Adipocyte (in vitro differentiated cells): ENCODE data around the gene MAST4.

Source experiments
- DNase-seq: peaks from one replicate; pipeline ENCODE4 v3.0.0-alpha.2; 2015; ENCODE audit warnings: low read depth
- H3K27me3 ChIP-seq: replicated peaks from 2 replicates; pipeline ENCODE4 v1.7.0; 2013; ENCODE audit warnings: mild to moderate bottlenecking, low read length, moderate library complexity; ENCODE audit not compliant: control insufficient read depth, insufficient read depth
- H3K36me3 ChIP-seq: 2 replicates; pipeline ENCODE4 v1.7.0; 2013; ENCODE audit warnings: low read length, mild to moderate bottlenecking, moderate library complexity; ENCODE audit not compliant: control insufficient read depth, insufficient read depth, severe bottlenecking
- H3K4me1 ChIP-seq: 2 replicates; pipeline ENCODE4 v1.7.0; 2013; ENCODE audit warnings: mild to moderate bottlenecking, low read length, moderate library complexity; ENCODE audit not compliant: control insufficient read depth, insufficient read depth
- H3K4me3 ChIP-seq: 2 replicates; pipeline ENCODE4 v1.7.0; 2013; ENCODE audit warnings: mild to moderate bottlenecking, low read length, moderate library complexity
- H3K9ac ChIP-seq: 2 replicates; pipeline ENCODE4 v1.7.0; 2013; ENCODE audit warnings: mild to moderate bottlenecking, low read length, moderate library complexity
- H3K9me3 ChIP-seq: 2 replicates; pipeline ENCODE4 v1.7.0; 2013; ENCODE audit warnings: mild to moderate bottlenecking, low read length, moderate library complexity; ENCODE audit not compliant: control insufficient read depth

MAST4 gene

DNA sequence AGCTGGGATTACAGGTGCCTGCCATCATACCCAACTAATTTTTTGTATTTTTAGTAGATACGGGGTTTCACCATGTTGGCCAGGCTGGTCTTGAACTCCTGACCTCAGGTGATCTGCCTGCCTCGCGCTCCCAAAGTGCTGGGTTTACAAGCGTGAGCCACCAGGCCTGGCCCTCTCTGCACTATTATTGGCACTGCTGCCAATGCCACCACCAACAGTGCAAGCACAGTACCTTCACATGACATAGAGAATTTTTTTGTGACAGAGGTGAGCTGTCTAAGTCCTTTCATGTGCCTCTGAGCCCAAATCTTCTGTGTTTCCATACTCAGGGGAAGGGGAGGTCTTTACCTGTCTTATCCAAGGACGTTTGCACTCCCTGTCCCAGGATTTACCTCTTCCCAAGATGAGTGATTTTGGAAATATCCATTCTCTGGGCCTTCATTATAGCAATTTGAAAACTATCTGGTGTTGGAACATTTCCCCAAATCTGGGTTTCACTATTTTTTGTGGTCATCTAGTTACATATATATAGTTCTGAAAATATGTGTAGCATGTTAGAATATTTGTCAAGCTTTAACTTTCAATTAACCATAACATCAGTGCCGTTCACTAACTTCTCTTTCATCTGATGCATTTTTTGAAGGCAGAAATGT, 605.8 kb downstream of the MAST4 start:
- Histone ChIP-seq H3K36me3 (no peaks in the 10 kb centered on the region), H3K4me3 (no peak overlapping the region), H3K9me3 (no peaks in the 10 kb centered on the region), H3K9ac (no peak overlapping the region), H3K27me3 (no peaks in the 10 kb centered on the region), H3K4me1 (peaks cover 6% of the 10 kb centered on the region)
- DNase-seq, result no peak

DNA sequence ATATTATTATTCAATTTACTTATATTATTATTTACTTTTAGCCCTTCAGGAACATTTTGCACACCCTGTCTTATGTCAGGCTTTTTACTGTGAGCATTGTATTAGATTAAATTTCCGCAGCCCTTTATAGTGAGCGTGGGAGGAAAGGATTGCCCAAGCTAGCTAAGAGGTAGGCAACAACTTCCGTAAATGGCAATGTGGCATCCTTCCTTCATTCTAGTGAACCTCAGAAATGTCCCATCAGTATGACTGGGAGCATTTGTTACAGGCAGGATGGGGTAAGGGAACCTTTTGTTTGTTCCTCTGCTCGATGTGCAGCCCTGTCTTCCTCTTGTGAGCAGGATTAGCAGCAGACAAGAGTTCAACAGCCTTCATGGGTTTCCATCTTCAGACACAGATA, 606.6 kb downstream of the MAST4 start:
- Histone ChIP-seq H3K36me3 (no peaks in the 10 kb centered on the region), H3K9ac (no peak overlapping the region), H3K4me1 (peaks cover 6% of the 10 kb centered on the region), H3K4me3 (no peak overlapping the region), H3K9me3 (no peaks in the 10 kb centered on the region), H3K27me3 (no peaks in the 10 kb centered on the region)
- DNase-seq, result no peak

GRCh38 chr5:67203701-67204074, 607.5 kb downstream of the MAST4 start:
- no peaks in the 10 kb centered on the region for H3K9me3 ChIP-seq
- H3K9ac ChIP-seq, result no peak overlapping the region
- no peak for DNase-seq
- H3K4me1 ChIP-seq, result peaks cover 6% of the 10 kb centered on the region
- no peaks in the 10 kb centered on the region for H3K36me3 ChIP-seq
- no peak overlapping the region for H3K4me3 ChIP-seq
- no peaks in the 10 kb centered on the region for H3K27me3 ChIP-seq

DNA sequence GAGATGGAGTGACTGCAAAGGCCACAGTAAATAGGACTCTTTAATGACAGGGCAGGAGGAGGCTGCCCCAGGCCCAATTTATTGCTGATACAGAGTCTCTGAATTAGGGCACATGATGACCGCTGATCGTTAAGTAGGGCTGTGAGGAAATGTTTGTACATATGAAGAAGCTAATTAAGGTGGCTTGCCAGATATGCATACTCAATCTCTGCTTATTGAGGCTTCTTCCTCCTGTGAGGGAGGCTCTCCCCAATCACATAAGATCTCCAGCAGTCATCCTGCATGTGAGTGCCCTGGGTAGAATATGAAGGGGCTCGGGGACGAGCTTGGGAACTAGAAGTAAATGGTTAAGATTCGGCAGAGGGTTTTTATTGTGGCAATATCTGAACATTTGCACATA, 608.6 kb downstream of the MAST4 start:
- Histone ChIP-seq H3K4me3 (no peak overlapping the region), H3K9ac (no peak overlapping the region), H3K27me3 (no peaks in the 10 kb centered on the region), H3K4me1 (peaks cover 6% of the 10 kb centered on the region), H3K9me3 (no peaks in the 10 kb centered on the region), H3K36me3 (no peaks in the 10 kb centered on the region)
- no peak for DNase-seq

DNA sequence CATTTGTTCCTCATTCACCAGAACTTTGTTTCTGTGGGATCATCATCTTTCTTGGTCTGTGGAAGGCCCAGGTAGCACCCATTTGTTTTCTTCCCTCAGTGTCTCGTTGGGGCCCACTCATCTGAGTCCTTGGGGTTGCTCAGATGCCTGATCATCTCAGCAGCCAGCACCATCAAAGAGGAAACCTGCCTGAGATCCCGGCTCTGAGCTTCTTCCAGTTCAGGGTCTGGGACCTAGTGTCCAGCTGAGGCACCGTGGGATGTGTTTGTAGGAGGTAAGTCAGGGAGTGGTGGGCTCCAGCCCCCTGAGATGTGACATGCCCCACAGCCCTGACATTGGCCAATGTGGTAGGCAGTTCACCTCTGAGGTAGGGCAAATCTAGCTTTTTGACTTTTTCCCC, 609.8 kb downstream of the MAST4 start:
- H3K4me1 ChIP-seq, result peaks cover 6% of the 10 kb centered on the region
- H3K9ac ChIP-seq, result no peak overlapping the region
- no peaks in the 10 kb centered on the region for H3K36me3 ChIP-seq
- no peaks in the 10 kb centered on the region for H3K9me3 ChIP-seq
- H3K27me3 ChIP-seq, result no peaks in the 10 kb centered on the region
- no peak for DNase-seq
- H3K4me3 ChIP-seq, result no peak overlapping the region

DNA sequence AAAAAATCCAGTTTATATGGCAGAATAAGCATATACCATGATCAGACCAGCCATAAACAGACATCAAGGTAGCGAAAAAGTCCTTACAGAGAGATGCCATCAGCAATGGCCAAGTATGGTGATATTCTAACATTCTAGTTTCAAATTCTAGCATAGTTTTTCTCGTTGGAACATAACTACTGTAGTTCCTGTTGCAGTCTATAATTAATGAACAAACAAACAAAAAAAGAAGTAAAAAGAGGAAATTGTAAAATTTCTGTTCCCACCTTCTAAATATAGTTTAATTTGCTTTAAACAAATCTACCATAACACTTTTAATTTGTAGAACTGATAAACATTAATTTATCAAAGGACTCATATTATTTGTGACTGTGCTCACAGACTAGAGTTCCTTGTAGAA, 610.3 kb downstream of the MAST4 start:
- no peaks in the 10 kb centered on the region for H3K9me3 ChIP-seq

DNA sequence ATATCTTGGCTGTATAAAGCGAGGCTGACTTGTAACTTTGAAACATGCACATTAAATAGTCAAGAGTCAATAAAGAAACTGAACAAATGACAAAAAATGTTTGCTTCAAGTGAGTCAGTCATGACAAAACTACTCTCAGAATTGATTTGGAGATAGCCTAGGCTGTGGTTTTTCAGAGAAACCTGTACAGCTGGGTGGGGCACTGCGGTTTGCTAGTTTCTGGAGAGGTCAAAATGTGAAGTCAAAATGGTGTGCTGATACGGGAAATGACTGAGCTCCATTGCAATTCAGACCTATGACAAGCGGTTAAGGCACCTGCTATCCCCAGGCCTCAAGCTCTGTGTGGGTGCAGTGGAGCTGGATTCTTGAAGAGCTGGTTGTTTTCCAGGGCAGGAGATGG, 610.7 kb downstream of the MAST4 start:
- H3K36me3 ChIP-seq, result no peaks in the 10 kb centered on the region
- H3K9me3 ChIP-seq, result no peaks in the 10 kb centered on the region
- no peak for DNase-seq
- H3K9ac ChIP-seq, result no peak overlapping the region
- H3K4me3 ChIP-seq, result no peak overlapping the region
- peaks cover 7% of the 10 kb centered on the region for H3K4me1 ChIP-seq
- no peaks in the 10 kb centered on the region for H3K27me3 ChIP-seq

More for the DNA sequence above, 610.3 kb downstream of the MAST4 start:
- Histone ChIP-seq H3K4me1 (peaks cover 6% of the 10 kb centered on the region), H3K4me3 (no peak overlapping the region), H3K36me3 (no peaks in the 10 kb centered on the region), H3K27me3 (no peaks in the 10 kb centered on the region), H3K9ac (no peak overlapping the region)
- DNase-seq, result no peak

GRCh38 chr5:67208403-67208802, 612.2 kb downstream of the MAST4 start:
- no peak overlapping the region for H3K9ac ChIP-seq

GRCh38 chr5:67209141-67209771, 613.1 kb downstream of the MAST4 start:
- Histone ChIP-seq H3K9ac (no peak overlapping the region), H3K27me3 (no peaks in the 10 kb centered on the region), H3K36me3 (no peaks in the 10 kb centered on the region), H3K4me1 (peaks cover 8% of the 10 kb centered on the region), H3K4me3 (no peak overlapping the region), H3K9me3 (no peaks in the 10 kb centered on the region)
- DNase-seq, result peak; percentile 83

More at GRCh38 chr5:67208403-67208802, 612.2 kb downstream of the MAST4 start:
- Histone ChIP-seq H3K9me3 (no peaks in the 10 kb centered on the region), H3K27me3 (no peaks in the 10 kb centered on the region), H3K36me3 (no peaks in the 10 kb centered on the region), H3K4me1 (peaks cover 11% of the 10 kb centered on the region), H3K4me3 (no peak overlapping the region)
- DNase-seq, result no peak

GRCh38 chr5:67211926-67212325, 615.7 kb downstream of the MAST4 start:
- peak; percentile 50 for DNase-seq
- no peaks in the 10 kb centered on the region for H3K9me3 ChIP-seq
- H3K4me1 ChIP-seq, result peaks cover 16% of the 10 kb centered on the region
- H3K9ac ChIP-seq, result no peak overlapping the region
- no peak overlapping the region for H3K4me3 ChIP-seq
- H3K36me3 ChIP-seq, result no peaks in the 10 kb centered on the region
- H3K27me3 ChIP-seq, result no peaks in the 10 kb centered on the region

DNA sequence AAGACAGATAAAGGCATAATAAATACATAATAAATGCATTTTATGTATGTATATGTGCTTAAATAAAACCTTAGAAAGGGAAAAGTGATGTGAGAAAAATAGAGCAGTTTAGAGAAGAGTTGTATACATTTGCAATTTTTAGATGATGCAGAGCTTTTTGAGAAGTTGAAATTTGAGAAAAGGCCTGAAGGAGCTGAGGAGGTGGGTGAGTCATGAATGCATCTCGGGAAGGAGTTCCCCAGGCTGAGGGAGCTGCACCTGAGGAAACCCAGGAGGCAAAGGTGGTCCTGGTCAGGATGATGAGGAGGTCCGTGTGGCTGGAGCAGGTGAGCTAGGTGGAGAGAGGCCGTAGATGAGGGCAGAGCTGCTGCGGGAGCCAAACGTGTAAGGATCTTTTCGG, 617.8 kb downstream of the MAST4 start:
- Histone ChIP-seq H3K9ac (no peak overlapping the region), H3K27me3 (no peaks in the 10 kb centered on the region), H3K36me3 (no peaks in the 10 kb centered on the region), H3K9me3 (no peaks in the 10 kb centered on the region), H3K4me3 (no peak overlapping the region), H3K4me1 (peaks cover 16% of the 10 kb centered on the region)
- DNase-seq, result peak; percentile 36
